LHCN-M2 (cell line): Measurements from ENCODE around the gene PUS7L. TPM values are rescaled to one million over a fixed set of nuclear protein-coding genes. Genes with fewer than 3 reads are reported as not detected.

Source experiments
- total RNA-seq: library from RNA; depleted of rRNA; stranded (reverse); fragments of >200 nt; gene quantifications from 2 replicates; pipeline ENCODE4 v1.2.3, GENCODE V29; 2014; rRNA removed

Gene PUS7L
- total RNA-seq, 1 experiment from 2014 or later: 44.9 TPM

Other genes starting within 250 kb of the PUS7L start
- gene ADAMTS20, start 206.6 kb downstream of the PUS7L start, total RNA-seq: 0.17 and 0.32 TPM in 2 replicates
- 41.0 and 41.6 TPM in 2 replicates for gene IRAK4, start 161 bp upstream of the PUS7L start, total RNA-seq
- gene TWF1, start 47.5 kb upstream of the PUS7L start, total RNA-seq: 211 and 248 TPM in 2 replicates
- gene TMEM117, start 77.3 kb upstream of the PUS7L start, total RNA-seq: 12.5 and 23.5 TPM in 2 replicates